Measurements from ENCODE around the gene MELK. TPM values are rescaled to one million over a fixed set of nuclear protein-coding genes. Genes with fewer than 3 reads are reported as not detected.

MELK gene
- polyA plus RNA-seq, 1 donor from 2014 or later: 1.8 TPM

- TF ChIP-seq RAD21 (conservative IDR thresholded peaks at IDR 0.05): no peak
- no peak for TF ChIP-seq EZH2 (IDR thresholded peaks at IDR 0.05; ENCODE audit: borderline replicate concordance, insufficient read depth, low read length, poor library complexity, severe bottlenecking)
- TF ChIP-seq, protein P1, sequence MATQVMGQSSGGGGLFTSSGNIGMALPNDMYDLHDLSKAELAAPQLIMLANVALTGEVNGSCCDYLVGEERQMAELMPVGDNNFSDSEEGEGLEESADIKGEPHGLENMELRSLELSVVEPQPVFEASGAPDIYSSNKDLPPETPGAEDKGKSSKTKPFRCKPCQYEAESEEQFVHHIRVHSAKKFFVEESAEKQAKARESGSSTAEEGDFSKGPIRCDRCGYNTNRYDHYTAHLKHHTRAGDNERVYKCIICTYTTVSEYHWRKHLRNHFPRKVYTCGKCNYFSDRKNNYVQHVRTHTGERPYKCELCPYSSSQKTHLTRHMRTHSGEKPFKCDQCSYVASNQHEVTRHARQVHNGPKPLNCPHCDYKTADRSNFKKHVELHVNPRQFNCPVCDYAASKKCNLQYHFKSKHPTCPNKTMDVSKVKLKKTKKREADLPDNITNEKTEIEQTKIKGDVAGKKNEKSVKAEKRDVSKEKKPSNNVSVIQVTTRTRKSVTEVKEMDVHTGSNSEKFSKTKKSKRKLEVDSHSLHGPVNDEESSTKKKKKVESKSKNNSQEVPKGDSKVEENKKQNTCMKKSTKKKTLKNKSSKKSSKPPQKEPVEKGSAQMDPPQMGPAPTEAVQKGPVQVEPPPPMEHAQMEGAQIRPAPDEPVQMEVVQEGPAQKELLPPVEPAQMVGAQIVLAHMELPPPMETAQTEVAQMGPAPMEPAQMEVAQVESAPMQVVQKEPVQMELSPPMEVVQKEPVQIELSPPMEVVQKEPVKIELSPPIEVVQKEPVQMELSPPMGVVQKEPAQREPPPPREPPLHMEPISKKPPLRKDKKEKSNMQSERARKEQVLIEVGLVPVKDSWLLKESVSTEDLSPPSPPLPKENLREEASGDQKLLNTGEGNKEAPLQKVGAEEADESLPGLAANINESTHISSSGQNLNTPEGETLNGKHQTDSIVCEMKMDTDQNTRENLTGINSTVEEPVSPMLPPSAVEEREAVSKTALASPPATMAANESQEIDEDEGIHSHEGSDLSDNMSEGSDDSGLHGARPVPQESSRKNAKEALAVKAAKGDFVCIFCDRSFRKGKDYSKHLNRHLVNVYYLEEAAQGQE (IDR thresholded peaks at IDR 0.05; ENCODE audit: borderline replicate concordance): no peak
- TF ChIP-seq EP300 (conservative IDR thresholded peaks at IDR 0.05; ENCODE audit: poor library complexity, severe bottlenecking): no peak
- no peak for TF ChIP-seq CTCF (IDR thresholded peaks at IDR 0.05; ENCODE audit: poor library complexity, severe bottlenecking)
- TF ChIP-seq MXI1 (conservative IDR thresholded peaks at IDR 0.05; ENCODE audit: poor library complexity, severe bottlenecking): no peak
- TF ChIP-seq TAF1 (IDR thresholded peaks at IDR 0.05; ENCODE audit: low read depth): no peak
- no peak for TF ChIP-seq POLR2AphosphoS5 (IDR thresholded peaks at IDR 0.05)
- no peak for TF ChIP-seq SMC3 (conservative IDR thresholded peaks at IDR 0.05; ENCODE audit: poor library complexity)
- H3K27me3 ChIP-seq (ENCODE audit: insufficient read depth, low read depth, low read length): no peaks in the 10 kb centered on the region
- H4K20me1 ChIP-seq (ENCODE audit: insufficient read depth): no peaks in the 10 kb centered on the region
- H3K4me3 ChIP-seq (ENCODE audit: low read length): no peak overlapping the region
- no peak overlapping the region for H2AFZ ChIP-seq (ENCODE audit: low read depth, low read length)
- H3K4me2 ChIP-seq (ENCODE audit: low read length): no peak overlapping the region
- no peaks in the 10 kb centered on the region for H3K9me3 ChIP-seq (ENCODE audit: low read length)
- no peaks in the 10 kb centered on the region for H3K79me2 ChIP-seq (replicated peaks; ENCODE audit: insufficient read depth, low read length)
- H3F3A ChIP-seq (ENCODE audit: insufficient read depth, low read length, poor library complexity, severe bottlenecking): no peaks in the 10 kb centered on the region
- no peak overlapping the region for H3K9ac ChIP-seq (ENCODE audit: low read length)
- H3K9me2 ChIP-seq (ENCODE audit: insufficient read depth, low read length): no peaks in the 10 kb centered on the region
- no peak overlapping the region for H3K27ac ChIP-seq (ENCODE audit: low read length)
- H3K36me3 ChIP-seq (ENCODE audit: insufficient read depth, low read length): no peaks in the 10 kb centered on the region
Observed at GRCh38 chr9:36584620-36585460, 12.1 kb downstream of the MELK start.

GRCh38 chr9:36590231-36590630 lies 17.5 kb downstream of the MELK start:
- no peaks in the 10 kb centered on the region for H4K20me1 ChIP-seq (ENCODE audit: insufficient read depth)
- H2AFZ ChIP-seq (ENCODE audit: low read depth, low read length): no peak overlapping the region
- no peak overlapping the region for H3K27ac ChIP-seq (ENCODE audit: low read length)
- no peak overlapping the region for H3K4me2 ChIP-seq (ENCODE audit: low read length)
- TF ChIP-seq TAF1 (IDR thresholded peaks at IDR 0.05; ENCODE audit: low read depth) (no peak), SMC3 (conservative IDR thresholded peaks at IDR 0.05; ENCODE audit: poor library complexity) (no peak), CTCF (IDR thresholded peaks at IDR 0.05; ENCODE audit: poor library complexity, severe bottlenecking) (no peak), POLR2AphosphoS5 (IDR thresholded peaks at IDR 0.05) (no peak), MXI1 (conservative IDR thresholded peaks at IDR 0.05; ENCODE audit: poor library complexity, severe bottlenecking) (no peak), EZH2 (IDR thresholded peaks at IDR 0.05; ENCODE audit: borderline replicate concordance, insufficient read depth, low read length, poor library complexity, severe bottlenecking) (no peak), RAD21 (conservative IDR thresholded peaks at IDR 0.05) (no peak), EP300 (conservative IDR thresholded peaks at IDR 0.05; ENCODE audit: poor library complexity, severe bottlenecking) (no peak)
- TF ChIP-seq, protein P1 (IDR thresholded peaks at IDR 0.05; ENCODE audit: borderline replicate concordance): no peak
- H3K9me3 ChIP-seq (ENCODE audit: low read length): no peaks in the 10 kb centered on the region
- no peak overlapping the region for H3K9ac ChIP-seq (ENCODE audit: low read length)
- H3K9me2 ChIP-seq (ENCODE audit: insufficient read depth, low read length): no peaks in the 10 kb centered on the region
- no peak overlapping the region for H3K4me3 ChIP-seq (ENCODE audit: low read length)
- no peaks in the 10 kb centered on the region for H3K27me3 ChIP-seq (ENCODE audit: insufficient read depth, low read depth, low read length)
- H3F3A ChIP-seq (ENCODE audit: insufficient read depth, low read length, poor library complexity, severe bottlenecking): no peaks in the 10 kb centered on the region
- no peaks in the 10 kb centered on the region for H3K79me2 ChIP-seq (replicated peaks; ENCODE audit: insufficient read depth, low read length)
- H3K36me3 ChIP-seq (ENCODE audit: insufficient read depth, low read length): no peaks in the 10 kb centered on the region

Data from neural cell (in vitro differentiated cells).